Measurements from ENCODE around the gene NFYA.

- TF ChIP-seq POLR2AphosphoS5 (IDR thresholded peaks at IDR 0.05; ENCODE audit: borderline replicate concordance, low read depth, low read length) = no peak
- no peak for TF ChIP-seq EZH2 (IDR thresholded peaks at IDR 0.05)
Observed at GRCh38 chr6:41047745-41048732, 24.7 kb upstream of the NFYA start.
